ENCODE data around the gene LGALS3BP.

- no peak for TF ChIP-seq POLR2AphosphoS5 (IDR thresholded peaks at IDR 0.05; ENCODE audit: low read depth)
- TF ChIP-seq SPI1 (IDR thresholded peaks at IDR 0.05; ENCODE audit: borderline replicate concordance, low read depth), result no peak
- TF ChIP-seq, protein P1, sequence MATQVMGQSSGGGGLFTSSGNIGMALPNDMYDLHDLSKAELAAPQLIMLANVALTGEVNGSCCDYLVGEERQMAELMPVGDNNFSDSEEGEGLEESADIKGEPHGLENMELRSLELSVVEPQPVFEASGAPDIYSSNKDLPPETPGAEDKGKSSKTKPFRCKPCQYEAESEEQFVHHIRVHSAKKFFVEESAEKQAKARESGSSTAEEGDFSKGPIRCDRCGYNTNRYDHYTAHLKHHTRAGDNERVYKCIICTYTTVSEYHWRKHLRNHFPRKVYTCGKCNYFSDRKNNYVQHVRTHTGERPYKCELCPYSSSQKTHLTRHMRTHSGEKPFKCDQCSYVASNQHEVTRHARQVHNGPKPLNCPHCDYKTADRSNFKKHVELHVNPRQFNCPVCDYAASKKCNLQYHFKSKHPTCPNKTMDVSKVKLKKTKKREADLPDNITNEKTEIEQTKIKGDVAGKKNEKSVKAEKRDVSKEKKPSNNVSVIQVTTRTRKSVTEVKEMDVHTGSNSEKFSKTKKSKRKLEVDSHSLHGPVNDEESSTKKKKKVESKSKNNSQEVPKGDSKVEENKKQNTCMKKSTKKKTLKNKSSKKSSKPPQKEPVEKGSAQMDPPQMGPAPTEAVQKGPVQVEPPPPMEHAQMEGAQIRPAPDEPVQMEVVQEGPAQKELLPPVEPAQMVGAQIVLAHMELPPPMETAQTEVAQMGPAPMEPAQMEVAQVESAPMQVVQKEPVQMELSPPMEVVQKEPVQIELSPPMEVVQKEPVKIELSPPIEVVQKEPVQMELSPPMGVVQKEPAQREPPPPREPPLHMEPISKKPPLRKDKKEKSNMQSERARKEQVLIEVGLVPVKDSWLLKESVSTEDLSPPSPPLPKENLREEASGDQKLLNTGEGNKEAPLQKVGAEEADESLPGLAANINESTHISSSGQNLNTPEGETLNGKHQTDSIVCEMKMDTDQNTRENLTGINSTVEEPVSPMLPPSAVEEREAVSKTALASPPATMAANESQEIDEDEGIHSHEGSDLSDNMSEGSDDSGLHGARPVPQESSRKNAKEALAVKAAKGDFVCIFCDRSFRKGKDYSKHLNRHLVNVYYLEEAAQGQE (IDR thresholded peaks at IDR 0.05; ENCODE audit: insufficient replicate concordance, low read depth), result no peak
- no peak for TF ChIP-seq CTCF (IDR thresholded peaks at IDR 0.05; ENCODE audit: insufficient read depth, low read length)
- TF ChIP-seq GABPA (IDR thresholded peaks at IDR 0.05; ENCODE audit: low read depth), result no peak
These were observed 45.4 kb upstream of the LGALS3BP start for GRCh38 chr17:79024901-79025737.

Measured in HL-60 (cell line).